Activated naive CD4-positive, alpha-beta T cell treated with anti-CD3 and anti-CD28 coated beads, Interleukin-2, amount 10 ng/mL, durations not matched to agents 7 days and 5 days (primary cell): Measurements from ENCODE around the gene ZNF639.
A peak's percentile ranks its signal among the peaks of the same experiment; 100 is the strongest.
"Not testable (repeated sequence)": the region's sequence is repeated elsewhere in the genome, so short reads cannot be mapped to it uniquely, and the experiment has no call there.

Experiments used
- CTCF ChIA-PET: fragments of 350-600 bp; sonication (Branson Sonifier 250); formaldehyde crosslinking; loops from one replicate; lab custom pipeline; 2021; ENCODE audit warnings: antibody characterized with exemption; lab: Charles Lee
- DNase-seq: peaks from one replicate; pipeline ENCODE4 v3.0.0-alpha.2; 2020
- H3K27ac Mint-ChIP-seq: one replicate; pipeline ENCODE4 v1.8.0; 2021; ENCODE audit warnings: mild to moderate bottlenecking, moderate library complexity, mixed read lengths
- H3K27me3 Mint-ChIP-seq: one replicate; pipeline ENCODE4 v1.8.0; 2021; ENCODE audit warnings: mild to moderate bottlenecking, mixed read lengths
- H3K36me3 Mint-ChIP-seq: one replicate; pipeline ENCODE4 v1.8.0; 2021; ENCODE audit warnings: mixed read lengths
- H3K4me1 Mint-ChIP-seq: one replicate; pipeline ENCODE4 v1.8.0; 2021; ENCODE audit warnings: mixed read lengths
- H3K4me3 Mint-ChIP-seq: one replicate; pipeline ENCODE4 v1.8.0; 2021; ENCODE audit warnings: mild to moderate bottlenecking, moderate library complexity, mixed read lengths
- H3K9me3 Mint-ChIP-seq: one replicate; pipeline ENCODE4 v1.8.0; 2021; ENCODE audit warnings: mixed read lengths

The ZNF639 gene

DNA sequence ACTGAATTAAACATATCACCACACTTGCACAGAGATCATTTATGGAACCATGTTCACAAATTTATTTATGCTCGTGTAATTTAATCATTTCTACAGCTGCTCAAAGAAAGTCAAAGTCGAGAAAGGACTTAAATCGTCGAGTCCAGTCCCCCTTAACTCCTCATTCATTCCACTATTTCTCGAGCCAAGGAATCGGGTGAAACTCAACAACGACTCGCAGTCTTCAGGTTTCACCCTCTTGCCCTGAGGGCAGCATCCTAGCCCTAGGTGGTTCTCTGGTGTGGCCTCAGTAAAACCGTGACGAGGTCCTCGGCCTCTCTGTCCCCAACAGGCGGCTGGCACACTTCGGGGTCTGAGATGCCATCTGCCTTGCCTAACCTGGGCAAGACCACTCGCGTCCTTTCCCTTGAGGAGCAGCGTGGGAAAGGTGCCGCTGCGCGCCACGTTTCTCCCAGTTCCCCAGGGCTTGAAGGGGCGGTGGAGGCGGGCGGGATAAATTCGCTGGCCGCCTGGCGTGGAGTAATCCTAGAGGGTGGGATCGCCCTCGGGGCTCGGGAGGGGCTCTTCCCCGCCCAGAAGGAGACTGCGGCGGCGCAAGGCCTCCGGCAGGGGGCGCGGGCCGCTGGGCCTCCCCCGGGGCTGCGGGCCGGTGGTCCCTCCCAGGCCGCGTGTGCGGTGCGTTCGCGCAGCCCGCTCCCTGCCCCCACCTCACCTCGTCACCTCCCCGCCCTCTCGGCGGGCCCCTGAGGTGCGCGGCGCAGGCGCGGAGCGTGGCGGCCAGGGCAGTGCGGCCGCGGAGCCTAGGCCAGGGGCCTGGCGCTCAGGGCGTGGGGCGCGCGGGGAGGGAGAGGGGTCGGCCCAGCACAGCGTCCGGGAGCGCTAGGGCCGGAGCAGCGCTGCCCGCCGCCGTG, at the start of gene ZNF639:
Gene ZNF639, plus strand, starts transcription at position 746 of the 911 bp plus-strand sequence. CDS start 5,263 bp downstream, outside the sequence.
- Mint-ChIP-seq H3K27ac (peak within 1 kb of the TSS; percentile 94), H3K4me3 (peak within 1 kb of the TSS; percentile 85), H3K9me3 (no peaks in the 10 kb centered on the region), H3K36me3 (peaks cover 7% of the 10 kb centered on the region), H3K27me3 (peaks cover 15% of the 10 kb centered on the region), H3K4me1 (peaks cover 35% of the 10 kb centered on the region)
- CTCF ChIA-PET: interaction anchor here (0.9 to 3.9 kb wide), 9 partner anchors 8 to 307 kb away, joined by 4 to 24 read pairs (median 8); partner anchors contain the start of genes PIK3CA and ZMAT3
- peak; percentile 87 for DNase-seq

- H3K9me3 Mint-ChIP-seq, H3K27ac Mint-ChIP-seq, H3K4me1 Mint-ChIP-seq, CTCF ChIA-PET, H3K36me3 Mint-ChIP-seq, H3K27me3 Mint-ChIP-seq, H3K4me3 Mint-ChIP-seq, DNase-seq: not testable (repeated sequence)
These were observed 48.4 kb upstream of the ZNF639 start for GRCh38 chr3:179274434-179274833.

- H3K27ac Mint-ChIP-seq: no peak overlapping the region
- H3K9me3 Mint-ChIP-seq: no peaks in the 10 kb centered on the region
- no peaks in the 10 kb centered on the region for H3K4me1 Mint-ChIP-seq
- H3K27me3 Mint-ChIP-seq: peaks cover 5% of the 10 kb centered on the region
- CTCF ChIA-PET: no interaction called here
- H3K36me3 Mint-ChIP-seq: no peaks in the 10 kb centered on the region
- no peak overlapping the region for H3K4me3 Mint-ChIP-seq
- no peak for DNase-seq
These were observed 46.8 kb upstream of the ZNF639 start for GRCh38 chr3:179276001-179276400.

- no peaks in the 10 kb centered on the region for H3K9me3 Mint-ChIP-seq
- CTCF ChIA-PET: no interaction called here
- H3K4me1 Mint-ChIP-seq: no peaks in the 10 kb centered on the region
- DNase-seq: no peak
- no peak overlapping the region for H3K27ac Mint-ChIP-seq
- H3K27me3 Mint-ChIP-seq: peaks cover 5% of the 10 kb centered on the region
- H3K36me3 Mint-ChIP-seq: no peaks in the 10 kb centered on the region
- H3K4me3 Mint-ChIP-seq: no peak overlapping the region
These were observed 46.1 kb upstream of the ZNF639 start for GRCh38 chr3:179276743-179277142.

- Mint-ChIP-seq H3K4me1 (no peaks in the 10 kb centered on the region), H3K36me3 (no peaks in the 10 kb centered on the region), H3K4me3 (no peak overlapping the region), H3K27me3 (peaks cover 5% of the 10 kb centered on the region), H3K27ac (no peak overlapping the region), H3K9me3 (no peaks in the 10 kb centered on the region)
- CTCF ChIA-PET: interaction anchor here (0.5 kb wide), 1 partner anchor 211 kb away, joined by 3 read pairs; no protein-coding TSS in a partner anchor
- no peak for DNase-seq
These were observed 44.7 kb upstream of the ZNF639 start for GRCh38 chr3:179278151-179278550.

DNA sequence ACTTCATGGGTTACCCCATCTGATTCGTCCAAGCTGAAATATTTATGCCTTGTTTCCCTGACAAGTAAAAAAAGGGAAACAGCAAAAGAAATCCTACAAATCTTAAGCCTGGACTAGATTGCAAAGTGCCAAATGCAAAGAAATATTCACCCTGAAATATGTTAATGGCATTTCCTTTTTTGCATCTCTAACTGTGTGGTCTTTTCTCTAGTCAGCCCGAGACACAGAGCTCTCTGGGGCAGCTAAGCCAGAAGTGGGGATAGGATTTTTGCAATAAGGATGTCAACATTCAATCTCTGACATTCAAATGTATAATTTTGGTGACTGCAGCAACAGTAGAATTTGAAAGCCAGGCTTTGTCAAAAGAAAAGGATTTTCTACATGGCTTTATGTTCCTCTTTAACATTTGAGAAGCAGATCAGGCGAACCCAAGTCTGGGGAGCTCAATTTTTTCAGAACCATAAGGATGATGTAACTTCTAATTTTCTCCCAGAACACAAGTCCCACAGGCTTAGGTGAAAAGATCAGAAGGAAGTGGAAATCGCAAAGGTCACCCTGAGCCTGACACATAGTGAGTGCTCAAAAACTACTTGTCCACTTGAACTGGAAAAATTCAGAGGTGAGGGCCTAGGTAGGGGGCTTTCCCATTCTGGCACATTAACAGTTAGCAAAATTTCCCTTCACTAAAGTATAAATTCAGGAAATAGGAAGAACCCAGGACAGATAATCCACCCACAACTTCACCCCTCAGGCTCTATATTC, 43.7 kb upstream of the ZNF639 start:
- Mint-ChIP-seq H3K4me3 (no peak overlapping the region), H3K27ac (no peak overlapping the region), H3K36me3 (no peaks in the 10 kb centered on the region), H3K9me3 (no peaks in the 10 kb centered on the region), H3K4me1 (no peaks in the 10 kb centered on the region), H3K27me3 (peaks cover 5% of the 10 kb centered on the region)
- DNase-seq: no peak
- CTCF ChIA-PET: no interaction called here

- CTCF ChIA-PET: no interaction called here
- Mint-ChIP-seq H3K27ac (no peak overlapping the region), H3K4me3 (no peak overlapping the region), H3K4me1 (no peaks in the 10 kb centered on the region), H3K9me3 (no peaks in the 10 kb centered on the region), H3K36me3 (no peaks in the 10 kb centered on the region), H3K27me3 (peaks cover 5% of the 10 kb centered on the region)
- DNase-seq: no peak
These were observed 43.0 kb upstream of the ZNF639 start for GRCh38 chr3:179279837-179280236.

GRCh38 chr3:179281825-179282224, 41.0 kb upstream of the ZNF639 start:
- CTCF ChIA-PET: no interaction called here
- DNase-seq: no peak
- peaks cover 5% of the 10 kb centered on the region for H3K27me3 Mint-ChIP-seq
- H3K4me1 Mint-ChIP-seq: no peaks in the 10 kb centered on the region
- no peak overlapping the region for H3K4me3 Mint-ChIP-seq
- no peaks in the 10 kb centered on the region for H3K36me3 Mint-ChIP-seq
- H3K27ac Mint-ChIP-seq: no peak overlapping the region
- H3K9me3 Mint-ChIP-seq: no peaks in the 10 kb centered on the region

DNA sequence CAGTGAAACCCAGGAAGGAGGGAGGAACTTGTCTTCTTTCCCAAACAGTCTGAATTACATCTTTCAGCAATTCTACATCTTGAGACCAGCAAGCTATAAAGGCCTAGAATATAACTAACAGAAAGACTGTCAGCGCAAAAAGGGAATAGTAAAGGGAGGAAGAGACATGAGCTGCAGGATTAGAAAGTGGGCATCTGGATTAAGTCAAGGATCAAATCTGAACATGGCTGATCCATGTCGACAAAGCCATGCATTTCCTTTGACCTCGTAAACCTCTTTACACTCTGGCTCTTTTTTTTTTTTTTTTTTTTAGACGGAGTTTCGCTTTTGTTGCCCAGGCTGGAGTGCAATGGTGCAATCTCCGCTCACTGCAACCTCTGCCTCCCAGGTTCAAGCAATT, 36.5 kb upstream of the ZNF639 start:
- Mint-ChIP-seq H3K36me3 (no peaks in the 10 kb centered on the region), H3K4me1 (no peaks in the 10 kb centered on the region), H3K27ac (no peak overlapping the region), H3K27me3 (no peaks in the 10 kb centered on the region), H3K4me3 (no peak overlapping the region), H3K9me3 (no peaks in the 10 kb centered on the region)
- no peak for DNase-seq
- CTCF ChIA-PET: no interaction called here

DNA sequence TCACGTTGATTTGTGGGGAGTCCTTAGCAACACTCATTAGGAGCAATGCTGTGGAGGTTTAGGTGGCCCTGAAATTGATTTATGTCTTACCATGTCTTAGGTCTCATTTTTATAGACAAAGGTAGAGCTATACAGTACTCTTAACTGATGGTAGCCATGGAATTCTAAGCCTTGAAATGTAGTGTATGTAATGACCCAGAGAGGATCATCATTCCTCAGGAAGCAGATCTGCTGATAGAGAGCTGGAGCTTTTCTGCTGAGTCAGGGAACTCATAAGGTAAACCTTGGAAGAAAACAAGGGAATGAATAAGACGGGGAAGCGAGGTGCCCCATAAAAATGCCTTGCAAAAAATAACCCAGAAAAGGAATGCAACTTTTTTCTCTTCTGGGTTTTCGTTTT, 34.0 kb upstream of the ZNF639 start:
- Mint-ChIP-seq H3K27ac (no peak overlapping the region), H3K4me3 (no peak overlapping the region), H3K4me1 (no peaks in the 10 kb centered on the region), H3K27me3 (peaks cover 6% of the 10 kb centered on the region), H3K36me3 (no peaks in the 10 kb centered on the region), H3K9me3 (no peaks in the 10 kb centered on the region)
- CTCF ChIA-PET: no interaction called here
- DNase-seq: no peak

DNA sequence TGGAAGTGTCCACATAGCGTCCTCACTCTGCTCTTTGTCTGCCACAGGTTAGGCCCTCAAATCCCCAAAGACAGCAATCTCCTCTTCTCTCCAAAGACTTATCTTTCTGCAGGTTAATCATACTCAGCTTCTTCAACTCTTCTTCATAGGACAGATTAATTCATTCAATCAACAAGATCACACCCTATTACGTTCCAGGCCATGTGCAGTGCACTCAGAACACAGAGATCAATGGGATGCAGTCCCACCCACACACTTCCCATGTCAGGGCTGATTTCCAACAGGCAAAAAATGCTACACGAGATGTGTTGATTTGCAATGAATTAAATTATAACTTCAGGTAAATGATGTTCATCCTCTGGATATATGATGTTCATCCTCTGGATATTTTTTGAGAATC, 33.5 kb upstream of the ZNF639 start:
- CTCF ChIA-PET: no interaction called here
- DNase-seq: no peak
- Mint-ChIP-seq H3K4me3 (no peak overlapping the region), H3K27ac (no peak overlapping the region), H3K36me3 (no peaks in the 10 kb centered on the region), H3K4me1 (no peaks in the 10 kb centered on the region), H3K9me3 (no peaks in the 10 kb centered on the region), H3K27me3 (peaks cover 6% of the 10 kb centered on the region)

GRCh38 chr3:179292450-179292849, 30.4 kb upstream of the ZNF639 start:
- H3K27me3 Mint-ChIP-seq: peaks cover 13% of the 10 kb centered on the region
- no peaks in the 10 kb centered on the region for H3K4me1 Mint-ChIP-seq
- H3K4me3 Mint-ChIP-seq: no peak overlapping the region
- CTCF ChIA-PET: no interaction called here
- H3K27ac Mint-ChIP-seq: no peak overlapping the region
- no peak for DNase-seq
- no peaks in the 10 kb centered on the region for H3K9me3 Mint-ChIP-seq
- H3K36me3 Mint-ChIP-seq: no peaks in the 10 kb centered on the region

GRCh38 chr3:179297971-179298725, 24.7 kb upstream of the ZNF639 start:
- H3K36me3 Mint-ChIP-seq: no peaks in the 10 kb centered on the region
- peaks cover 8% of the 10 kb centered on the region for H3K27me3 Mint-ChIP-seq
- H3K4me1 Mint-ChIP-seq: no peaks in the 10 kb centered on the region
- CTCF ChIA-PET: no interaction called here
- no peak for DNase-seq
- peaks cover 2% of the 10 kb centered on the region for H3K9me3 Mint-ChIP-seq
- H3K27ac Mint-ChIP-seq: no peak overlapping the region
- no peak overlapping the region for H3K4me3 Mint-ChIP-seq

DNA sequence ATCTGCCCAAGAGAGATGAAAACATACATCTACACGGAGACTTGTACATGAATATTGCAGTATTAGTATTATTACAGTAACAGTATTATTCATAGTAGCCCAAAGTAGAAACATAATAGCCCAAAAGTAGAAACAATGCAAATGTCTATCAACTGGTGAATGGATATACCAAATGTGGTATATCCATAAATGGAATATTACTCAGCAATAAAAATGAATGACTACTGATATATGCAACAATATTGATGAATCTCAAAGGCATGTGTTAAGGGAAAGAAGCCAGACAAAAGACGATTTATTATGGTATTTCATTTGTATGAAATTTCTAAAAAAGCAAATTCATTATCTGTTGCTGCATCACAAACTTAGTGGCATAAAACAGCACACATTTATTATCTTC, 23.5 kb upstream of the ZNF639 start:
- no peaks in the 10 kb centered on the region for H3K36me3 Mint-ChIP-seq
- peaks cover 2% of the 10 kb centered on the region for H3K9me3 Mint-ChIP-seq
- H3K27me3 Mint-ChIP-seq: peaks cover 8% of the 10 kb centered on the region
- CTCF ChIA-PET: no interaction called here
- H3K4me3 Mint-ChIP-seq: no peak overlapping the region
- DNase-seq: no peak
- H3K27ac Mint-ChIP-seq: no peak overlapping the region
- H3K4me1 Mint-ChIP-seq: no peaks in the 10 kb centered on the region
